GM12878 (cell line): ENCODE measurements around the gene FTL. TPM values are rescaled to one million over a fixed set of nuclear protein-coding genes. Genes with fewer than 3 reads are reported as not detected.
A peak's percentile ranks its signal among the peaks of the same experiment; 100 is the strongest.

Experiments used
- CHD2 ChIP-seq: IDR thresholded peaks from 2 replicates; pipeline ENCODE4 v1.6.1; 2011; ENCODE audit warnings: low read depth, low read length, improper control_type of control experiment, borderline replicate concordance
- CREB1 ChIP-seq: IDR thresholded peaks from 2 replicates; pipeline ENCODE4 v1.6.1; 2012; ENCODE audit warnings: low read depth, mild to moderate bottlenecking, inconsistent platforms
- EED ChIP-seq: sonication (generic); IDR thresholded peaks from 2 replicates; pipeline ENCODE4 v1.6.1; 2016; ENCODE audit warnings: antibody characterized with exemption, low read depth
- ESRRA ChIP-seq: IDR thresholded peaks from 2 replicates; pipeline ENCODE4 v1.6.1; 2012; ENCODE audit warnings: mild to moderate bottlenecking, low read length, improper control_type of control experiment
- FOXK2 ChIP-seq: fragments of 450-650 bp; IDR thresholded peaks from 2 replicates; pipeline ENCODE4 v1.6.1; 2017; ENCODE audit warnings: mild to moderate bottlenecking, moderate library complexity
- HDGF ChIP-seq: fragments of 450-650 bp; IDR thresholded peaks from 2 replicates; pipeline ENCODE4 v1.6.1; 2016; ENCODE audit warnings: antibody characterized with exemption
- IKZF2 ChIP-seq, 2 experiments: fragments of 450-650 bp; IDR thresholded peaks; 2 replicates each; pipeline ENCODE4 v1.6.1; 2017; ENCODE audit warnings: mild to moderate bottlenecking in 2 of 2, moderate library complexity in 2 of 2
- SMARCA5 ChIP-seq: fragments of 450-650 bp; IDR thresholded peaks from 2 replicates; pipeline ENCODE4 v1.6.1; 2017; ENCODE audit warnings: mild to moderate bottlenecking
- SRF ChIP-seq, 2 experiments: IDR thresholded peaks; 2 replicates each; pipeline ENCODE4 v1.6.1; 2011; ENCODE audit warnings: low read depth in 2 of 2, low read length in 2 of 2, mild to moderate bottlenecking in 1 of 2, moderate library complexity in 1 of 2
- ZBED1 ChIP-seq: IDR thresholded peaks from 2 replicates; pipeline ENCODE4 v1.6.1; 2016; ENCODE audit warnings: borderline replicate concordance
- ZNF207 ChIP-seq: fragments of 450-650 bp; IDR thresholded peaks from 2 replicates; pipeline ENCODE4 v1.6.1; 2014; ENCODE audit warnings: antibody characterized with exemption, mild to moderate bottlenecking, borderline replicate concordance
- polyA plus RNA-seq, 11 experiments: library from polyadenylated mRNA; depleted of rRNA in 4 of 11; unstranded in 6 of 11; stranded (reverse) in 5 of 11; fragments of >200 nt; fragmentation: Nextera tagmentation in 4 of 11; fragmentation: Illumina TruSeq in 1 of 11; extraction: Ambion mirVana in 4 of 11; extraction: Trizol in 1 of 11; gene quantifications; 1 replicate in 1 of 11; 2 replicates in 10 of 11; pipeline versions ENCODE4 v1.2.1 to v1.2.3, GENCODE V29; 2011 to 2016; ENCODE audit warnings: inconsistent platforms in 2 of 11, missing spikeins in 2 of 11, low read depth in 1 of 11
- total RNA-seq, 4 experiments: library from RNA; depleted of rRNA in 3 of 4; stranded (reverse); fragments of >200 nt in 3 of 4; fragmentation: Illumina TruSeq in 1 of 4; extraction: Trizol in 1 of 4; gene quantifications; 2 replicates each; pipeline versions ENCODE4 v1.2.1 to v1.2.3, GENCODE V29; 2013 to 2021
- TF ChIP-seq, protein P1 (sequence below): fragments of 450-650 bp; conservative IDR thresholded peaks from 2 replicates; pipeline ENCODE4 v1.6.1; 2017; ENCODE audit warnings: mild to moderate bottlenecking, moderate library complexity
- TF ChIP-seq, protein P2 (sequence below): fragments of 150-350 bp; IDR thresholded peaks from 2 replicates; pipeline ENCODE4 v1.6.1; 2016; ENCODE audit warnings: low read depth, low read length
- TF ChIP-seq, protein P3 (sequence below): fragments of 450-650 bp; formaldehyde crosslinking; IDR thresholded peaks from 2 replicates; pipeline ENCODE4 v1.4.0; 2022; ENCODE audit warnings: mild to moderate bottlenecking, moderate library complexity

FTL gene
- total and polyA plus RNA-seq, 10 of the 15 experiments (the other 5 are each of a cell fraction or from before 2014, with no cell fraction given): 364 to 8,913 (median 1,595) TPM

DNA sequence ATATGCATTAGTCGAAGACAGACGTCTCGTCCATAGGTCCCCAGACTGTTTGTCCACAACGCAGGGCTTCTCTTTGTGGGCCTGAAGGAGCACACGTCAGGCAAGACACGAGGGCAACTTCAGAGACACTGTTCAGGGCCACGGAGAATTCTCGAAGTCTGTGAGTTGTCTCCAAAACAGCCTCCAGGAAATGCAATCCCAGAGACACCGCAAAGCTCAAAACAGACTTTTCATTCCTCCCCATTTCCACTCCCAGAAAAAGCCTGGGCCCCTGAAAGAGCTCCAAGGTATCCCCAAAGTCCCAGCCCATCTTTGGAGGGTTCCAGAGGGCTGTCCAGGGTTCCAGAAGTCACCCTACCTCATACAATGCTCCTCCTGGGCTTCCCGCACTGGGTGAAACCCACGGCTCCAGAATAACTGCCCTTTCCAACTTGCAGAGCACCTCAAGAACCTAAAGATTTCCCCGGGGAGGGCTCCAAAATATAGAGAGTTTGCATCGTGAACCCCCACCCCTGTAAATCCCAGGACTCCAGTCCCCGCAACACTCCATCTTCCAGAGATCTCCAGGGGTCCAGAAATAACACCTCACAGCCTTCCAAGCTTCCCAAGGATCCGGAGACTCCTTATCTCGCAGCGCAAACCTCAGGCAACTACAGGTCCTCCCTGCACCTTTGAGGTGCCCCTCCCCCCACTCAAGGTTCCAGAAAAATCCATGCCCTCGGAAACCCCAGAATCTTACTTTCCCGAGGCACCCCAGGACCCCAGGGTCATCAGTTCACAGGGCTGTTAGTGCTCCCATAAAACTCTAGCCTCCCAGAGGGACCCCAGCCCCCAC, 687 bp upstream of the FTL start (continued):
- TF ChIP-seq CREB1 (no peak), FOXK2 (no peak), ZBED1 (no peak), EED (peak; percentile 20; the same call in 1 of the 2 replicates), CHD2 (no peak), ZNF207 (no peak), HDGF (no peak), ESRRA (no peak), SMARCA5 (no peak), IKZF2 (IDR thresholded peaks at IDR 0.05) (peak in 1 of 2 experiments; percentile 11; a peak in 2 of 4 replicates), SRF (IDR thresholded peaks at IDR 0.05; ENCODE audit: low read depth in 2 of 2, low read length in 2 of 2) (no peak)
- TF ChIP-seq, protein P1, sequence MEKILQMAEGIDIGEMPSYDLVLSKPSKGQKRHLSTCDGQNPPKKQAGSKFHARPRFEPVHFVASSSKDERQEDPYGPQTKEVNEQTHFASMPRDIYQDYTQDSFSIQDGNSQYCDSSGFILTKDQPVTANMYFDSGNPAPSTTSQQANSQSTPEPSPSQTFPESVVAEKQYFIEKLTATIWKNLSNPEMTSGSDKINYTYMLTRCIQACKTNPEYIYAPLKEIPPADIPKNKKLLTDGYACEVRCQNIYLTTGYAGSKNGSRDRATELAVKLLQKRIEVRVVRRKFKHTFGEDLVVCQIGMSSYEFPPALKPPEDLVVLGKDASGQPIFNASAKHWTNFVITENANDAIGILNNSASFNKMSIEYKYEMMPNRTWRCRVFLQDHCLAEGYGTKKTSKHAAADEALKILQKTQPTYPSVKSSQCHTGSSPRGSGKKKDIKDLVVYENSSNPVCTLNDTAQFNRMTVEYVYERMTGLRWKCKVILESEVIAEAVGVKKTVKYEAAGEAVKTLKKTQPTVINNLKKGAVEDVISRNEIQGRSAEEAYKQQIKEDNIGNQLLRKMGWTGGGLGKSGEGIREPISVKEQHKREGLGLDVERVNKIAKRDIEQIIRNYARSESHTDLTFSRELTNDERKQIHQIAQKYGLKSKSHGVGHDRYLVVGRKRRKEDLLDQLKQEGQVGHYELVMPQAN: peak; percentile 10; the same call in 1 of the 2 replicates
- TF ChIP-seq, protein P2, sequence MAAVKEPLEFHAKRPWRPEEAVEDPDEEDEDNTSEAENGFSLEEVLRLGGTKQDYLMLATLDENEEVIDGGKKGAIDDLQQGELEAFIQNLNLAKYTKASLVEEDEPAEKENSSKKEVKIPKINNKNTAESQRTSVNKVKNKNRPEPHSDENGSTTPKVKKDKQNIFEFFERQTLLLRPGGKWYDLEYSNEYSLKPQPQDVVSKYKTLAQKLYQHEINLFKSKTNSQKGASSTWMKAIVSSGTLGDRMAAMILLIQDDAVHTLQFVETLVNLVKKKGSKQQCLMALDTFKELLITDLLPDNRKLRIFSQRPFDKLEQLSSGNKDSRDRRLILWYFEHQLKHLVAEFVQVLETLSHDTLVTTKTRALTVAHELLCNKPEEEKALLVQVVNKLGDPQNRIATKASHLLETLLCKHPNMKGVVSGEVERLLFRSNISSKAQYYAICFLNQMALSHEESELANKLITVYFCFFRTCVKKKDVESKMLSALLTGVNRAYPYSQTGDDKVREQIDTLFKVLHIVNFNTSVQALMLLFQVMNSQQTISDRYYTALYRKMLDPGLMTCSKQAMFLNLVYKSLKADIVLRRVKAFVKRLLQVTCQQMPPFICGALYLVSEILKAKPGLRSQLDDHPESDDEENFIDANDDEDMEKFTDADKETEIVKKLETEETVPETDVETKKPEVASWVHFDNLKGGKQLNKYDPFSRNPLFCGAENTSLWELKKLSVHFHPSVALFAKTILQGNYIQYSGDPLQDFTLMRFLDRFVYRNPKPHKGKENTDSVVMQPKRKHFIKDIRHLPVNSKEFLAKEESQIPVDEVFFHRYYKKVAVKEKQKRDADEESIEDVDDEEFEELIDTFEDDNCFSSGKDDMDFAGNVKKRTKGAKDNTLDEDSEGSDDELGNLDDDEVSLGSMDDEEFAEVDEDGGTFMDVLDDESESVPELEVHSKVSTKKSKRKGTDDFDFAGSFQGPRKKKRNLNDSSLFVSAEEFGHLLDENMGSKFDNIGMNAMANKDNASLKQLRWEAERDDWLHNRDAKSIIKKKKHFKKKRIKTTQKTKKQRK: no peak
- TF ChIP-seq, protein P3, sequence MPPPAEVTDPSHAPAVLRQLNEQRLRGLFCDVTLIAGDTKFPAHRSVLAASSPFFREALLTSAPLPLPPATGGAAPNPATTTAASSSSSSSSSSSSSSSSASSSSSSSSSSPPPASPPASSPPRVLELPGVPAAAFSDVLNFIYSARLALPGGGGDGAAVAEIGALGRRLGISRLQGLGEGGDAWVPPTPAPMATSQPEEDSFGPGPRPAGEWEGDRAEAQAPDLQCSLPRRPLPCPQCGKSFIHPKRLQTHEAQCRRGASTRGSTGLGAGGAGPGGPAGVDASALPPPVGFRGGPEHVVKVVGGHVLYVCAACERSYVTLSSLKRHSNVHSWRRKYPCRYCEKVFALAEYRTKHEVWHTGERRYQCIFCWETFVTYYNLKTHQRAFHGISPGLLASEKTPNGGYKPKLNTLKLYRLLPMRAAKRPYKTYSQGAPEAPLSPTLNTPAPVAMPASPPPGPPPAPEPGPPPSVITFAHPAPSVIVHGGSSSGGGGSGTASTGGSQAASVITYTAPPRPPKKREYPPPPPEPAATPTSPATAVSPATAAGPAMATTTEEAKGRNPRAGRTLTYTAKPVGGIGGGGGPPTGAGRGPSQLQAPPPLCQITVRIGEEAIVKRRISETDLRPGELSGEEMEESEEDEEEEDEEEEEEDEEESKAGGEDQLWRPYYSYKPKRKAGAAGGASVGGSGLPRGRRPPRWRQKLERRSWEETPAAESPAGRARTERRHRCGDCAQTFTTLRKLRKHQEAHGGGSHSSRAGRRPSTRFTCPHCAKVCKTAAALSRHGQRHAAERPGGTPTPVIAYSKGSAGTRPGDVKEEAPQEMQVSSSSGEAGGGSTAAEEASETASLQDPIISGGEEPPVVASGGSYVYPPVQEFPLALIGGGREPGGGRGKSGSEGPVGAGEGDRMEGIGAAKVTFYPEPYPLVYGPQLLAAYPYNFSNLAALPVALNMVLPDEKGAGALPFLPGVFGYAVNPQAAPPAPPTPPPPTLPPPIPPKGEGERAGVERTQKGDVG (CRISPR knock-in tag): no peak
